ENCODE measurements around the gene IGSF11. TPM values are rescaled to one million over a fixed set of nuclear protein-coding genes. Genes with fewer than 3 reads are reported as not detected.

Gene IGSF11
- total and polyA plus RNA-seq, 2 donors (not counting 1 experiment from before 2014, with no cell fraction given) = not detected

DNA sequence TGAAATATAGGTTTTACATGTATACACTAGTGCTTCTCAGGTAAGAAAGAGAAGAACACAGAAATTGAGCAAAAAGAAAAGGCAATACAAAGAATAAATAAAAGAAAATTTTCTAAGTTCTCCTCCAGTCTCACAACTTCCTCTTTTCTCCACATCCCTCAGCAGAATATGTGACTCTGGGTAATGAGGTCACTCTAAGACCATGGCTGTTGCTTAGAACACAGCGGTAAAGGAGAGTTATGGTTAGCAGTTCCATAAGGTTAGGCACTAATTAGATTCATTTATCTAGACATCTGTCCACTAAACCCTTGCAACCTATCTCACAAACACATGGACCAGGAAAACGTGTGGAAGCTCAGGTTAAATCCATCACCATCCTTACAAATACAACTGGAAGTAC lies 47.9 kb downstream of the IGSF11 start:
- Histone ChIP-seq H3K9ac (ENCODE audit: low read length) (no peak overlapping the region), H3K27me3 (replicated peaks in 1 of 4; ENCODE audit: control extremely low read depth in 1 of 4, control insufficient read depth in 3 of 4, insufficient read depth in 4 of 4, low read length in 3 of 4) (peaks cover 0 to 4% (median 0%) of the 10 kb centered on the region in 4 experiments), H3K79me2 (ENCODE audit: control insufficient read depth, insufficient read depth, low read length) (no peaks in the 10 kb centered on the region), H3K27ac (ENCODE audit: low read length in 2 of 2) (no peak overlapping the region), H3K36me3 (replicated peaks in 1 of 2; ENCODE audit: control extremely low read depth in 1 of 2, control insufficient read depth in 1 of 2, extremely low read depth in 1 of 2, insufficient read depth in 2 of 2, low read length in 1 of 2) (no peaks in the 10 kb centered on the region), H3K4me2 (replicated peaks; ENCODE audit: low read depth, low read length, poor library complexity, severe bottlenecking) (no peak overlapping the region), H3K4me3 (ENCODE audit: control extremely low read depth in 1 of 5, extremely low read depth in 1 of 5, insufficient read depth in 1 of 5, low read depth in 2 of 5, low read length in 4 of 5) (no peak overlapping the region), H4K20me1 (ENCODE audit: control insufficient read depth, insufficient read depth, low read length, poor library complexity, severe bottlenecking) (no peaks in the 10 kb centered on the region), H2AFZ (ENCODE audit: insufficient read depth, low read depth, low read length, poor library complexity, severe bottlenecking) (no peak overlapping the region), H3K9me3 (ENCODE audit: control extremely low read depth in 1 of 3, control insufficient read depth in 2 of 3, insufficient read depth in 1 of 3, low read length in 2 of 3) (no peaks in the 10 kb centered on the region), H3K4me1 (ENCODE audit: control insufficient read depth in 2 of 2, insufficient read depth in 2 of 2, low read length in 2 of 2) (no peaks in the 10 kb centered on the region)
- DNase-seq = no peak
- POLR2A ChIA-PET = no interaction called here
- Mint-ChIP-seq H3K4me3 (no peak overlapping the region), H3K27me3 (peaks cover 27% of the 10 kb centered on the region), H3K4me1 (no peaks in the 10 kb centered on the region), H3K27ac (no peak overlapping the region), H3K9me3 (ENCODE audit: insufficient read depth) (no peaks in the 10 kb centered on the region)
- TF ChIP-seq EZH2 (IDR thresholded peaks at IDR 0.05; ENCODE audit: borderline replicate concordance, insufficient read depth, low read depth, low read length, poor library complexity, severe bottlenecking) (no peak), CTCF (IDR thresholded peaks at IDR 0.05) (no peak)
- CTCF ChIA-PET = no interaction called here
- no peak for ATAC-seq (ENCODE audit: low read depth)
- WGBS (ENCODE audit: insufficient coverage) = no CpG with 5 or more reads among the region's 2 CpGs
- intact Hi-C loops (cut with micrococcal nuclease) = no loop called here

- Mint-ChIP-seq H3K4me1 (no peaks in the 10 kb centered on the region), H3K27ac (no peak overlapping the region), H3K4me3 (no peak overlapping the region), H3K9me3 (ENCODE audit: insufficient read depth) (no peaks in the 10 kb centered on the region), H3K27me3 (peaks cover 35% of the 10 kb centered on the region)
- no peak overlapping the region for H3K27ac ChIP-seq (ENCODE audit: low read length in 2 of 2)
- TF ChIP-seq CTCF (IDR thresholded peaks at IDR 0.05) (no peak), EZH2 (IDR thresholded peaks at IDR 0.05; ENCODE audit: borderline replicate concordance, insufficient read depth, low read depth, low read length, poor library complexity, severe bottlenecking) (no peak)
- ATAC-seq (ENCODE audit: low read depth) (no peak), DNase-seq (no peak)
- POLR2A ChIA-PET = no interaction called here
- no peaks in the 10 kb centered on the region for H3K36me3 ChIP-seq (replicated peaks in 1 of 2; ENCODE audit: control extremely low read depth in 1 of 2, control insufficient read depth in 1 of 2, extremely low read depth in 1 of 2, insufficient read depth in 2 of 2, low read length in 1 of 2)
- H3K4me2 ChIP-seq (replicated peaks; ENCODE audit: low read depth, low read length, poor library complexity, severe bottlenecking) = no peak overlapping the region
- H3K4me1 ChIP-seq (ENCODE audit: control insufficient read depth in 2 of 2, insufficient read depth in 2 of 2, low read length in 2 of 2) = no peaks in the 10 kb centered on the region
- H3K4me3 ChIP-seq (ENCODE audit: control extremely low read depth in 1 of 5, extremely low read depth in 1 of 5, insufficient read depth in 1 of 5, low read depth in 2 of 5, low read length in 4 of 5) = no peak overlapping the region
- H4K20me1 ChIP-seq (ENCODE audit: control insufficient read depth, insufficient read depth, low read length, poor library complexity, severe bottlenecking) = no peaks in the 10 kb centered on the region
- no peaks in the 10 kb centered on the region for H3K79me2 ChIP-seq (ENCODE audit: control insufficient read depth, insufficient read depth, low read length)
- H3K27me3 ChIP-seq (replicated peaks in 1 of 4; ENCODE audit: control extremely low read depth in 1 of 4, control insufficient read depth in 3 of 4, insufficient read depth in 4 of 4, low read length in 3 of 4) = peaks cover 0 to 4% (median 0%) of the 10 kb centered on the region in 4 experiments
- intact Hi-C loops (cut with micrococcal nuclease) = no loop called here
- H3K9ac ChIP-seq (ENCODE audit: low read length) = no peak overlapping the region
- no CpG with 5 or more reads among the region's 2 CpGs for WGBS (ENCODE audit: insufficient coverage)
- H2AFZ ChIP-seq (ENCODE audit: insufficient read depth, low read depth, low read length, poor library complexity, severe bottlenecking) = no peak overlapping the region
- CTCF ChIA-PET = no interaction called here
- no peaks in the 10 kb centered on the region for H3K9me3 ChIP-seq (ENCODE audit: control extremely low read depth in 1 of 3, control insufficient read depth in 2 of 3, insufficient read depth in 1 of 3, low read length in 2 of 3)
Observed at GRCh38 chr3:118984699-118985098, 49.9 kb downstream of the IGSF11 start.
